Neural cell (in vitro differentiated cells): ENCODE data around the gene DOCK2.

Experiments
- CTCF ChIP-seq: fragments of 450-650 bp; IDR thresholded peaks from 2 replicates; pipeline ENCODE4 v1.5.1; 2014; ENCODE audit warnings: antibody characterized with exemption, mild to moderate bottlenecking, moderate library complexity; ENCODE audit not compliant: poor library complexity, severe bottlenecking
- EP300 ChIP-seq: fragments of 450-650 bp; conservative IDR thresholded peaks from 2 replicates; pipeline ENCODE4 v1.6.1; 2014; ENCODE audit warnings: antibody characterized with exemption, mild to moderate bottlenecking, moderate library complexity; ENCODE audit not compliant: poor library complexity, severe bottlenecking
- EZH2 ChIP-seq: fragments of 200-600, 300-800 bp; shearing (Covaris generic), sonication (generic); IDR thresholded peaks from 2 replicates; pipeline ENCODE4 v1.6.1; 2014; ENCODE audit warnings: antibody characterized with exemption, low read length, borderline replicate concordance, mild to moderate bottlenecking; ENCODE audit not compliant: insufficient read depth, poor library complexity, severe bottlenecking
- MXI1 ChIP-seq: fragments of 450-650 bp; conservative IDR thresholded peaks from 2 replicates; pipeline ENCODE4 v1.6.1; 2014; ENCODE audit warnings: antibody characterized with exemption, mild to moderate bottlenecking; ENCODE audit not compliant: poor library complexity, severe bottlenecking
- POLR2AphosphoS5 ChIP-seq: IDR thresholded peaks from 2 replicates; pipeline ENCODE4 v1.6.1; 2012
- RAD21 ChIP-seq: fragments of 450-650 bp; conservative IDR thresholded peaks from 2 replicates; pipeline ENCODE4 v1.6.1; 2014; ENCODE audit warnings: antibody characterized with exemption, mild to moderate bottlenecking, moderate library complexity
- REST ChIP-seq: IDR thresholded peaks from 2 replicates; pipeline ENCODE4 v1.6.1; 2012; ENCODE audit warnings: borderline replicate concordance
- SMC3 ChIP-seq: fragments of 450-650 bp; conservative IDR thresholded peaks from 2 replicates; pipeline ENCODE4 v1.6.1; 2014; ENCODE audit warnings: antibody characterized with exemption, mild to moderate bottlenecking, moderate library complexity; ENCODE audit not compliant: poor library complexity
- TAF1 ChIP-seq: IDR thresholded peaks from 2 replicates; pipeline ENCODE4 v1.6.1; 2012; ENCODE audit warnings: low read depth

GRCh38 chr5:170038241-170038640 lies 401.2 kb downstream of the DOCK2 start:
- TF ChIP-seq REST (no peak), CTCF (no peak), EP300 (no peak), TAF1 (no peak), RAD21 (no peak), EZH2 (no peak), MXI1 (no peak), POLR2AphosphoS5 (no peak), SMC3 (no peak)
